Parathyroid adenoma (tissue), 2 donors: ENCODE results near the gene SLITRK3.

Source experiments
- H2AFZ ChIP-seq: fragments of 300-600 bp; sonication (generic); one replicate; pipeline ENCODE4 v1.7.0; 2017; ENCODE audit warnings: antibody characterized with exemption, mild to moderate bottlenecking
- H3K27ac ChIP-seq: fragments of 300-600 bp; sonication (generic); one replicate; pipeline ENCODE4 v1.7.0; 2017
- H3K27me3 ChIP-seq: fragments of 300-600 bp; sonication (generic); one replicate; pipeline ENCODE4 v1.7.0; 2017; ENCODE audit warnings: low read length; ENCODE audit not compliant: control insufficient read depth, insufficient read depth
- H3K36me3 ChIP-seq: fragments of 300-600 bp; sonication (generic); one replicate; pipeline ENCODE4 v1.7.0; 2017; ENCODE audit warnings: low read length; ENCODE audit not compliant: control insufficient read depth, insufficient read depth
- H3K4me1 ChIP-seq: fragments of 300-600 bp; sonication (generic); one replicate; pipeline ENCODE4 v1.7.0; 2017; ENCODE audit warnings: control low read depth
- H3K4me2 ChIP-seq: fragments of 300-600 bp; sonication (generic); one replicate; pipeline ENCODE4 v1.7.0; 2017; ENCODE audit warnings: low read length
- H3K4me3 ChIP-seq: fragments of 300-600 bp; sonication (generic); one replicate; pipeline ENCODE4 v1.7.0; 2017; ENCODE audit warnings: low read depth, low read length
- H3K79me2 ChIP-seq: fragments of 300-600 bp; sonication (generic); one replicate; pipeline ENCODE4 v1.7.0; 2017; ENCODE audit warnings: control low read depth
- H3K9ac ChIP-seq: fragments of 300-600 bp; sonication (generic); one replicate; pipeline ENCODE4 v1.7.0; 2017; ENCODE audit warnings: mild to moderate bottlenecking
- H3K9me3 ChIP-seq: fragments of 300-600 bp; sonication (generic); one replicate; pipeline ENCODE4 v1.7.0; 2017; ENCODE audit warnings: low read length; ENCODE audit not compliant: control insufficient read depth
- CTCF ChIP-seq: fragments of 300-600 bp; sonication (generic); IDR thresholded peaks from one replicate; pipeline ENCODE4 v1.7.0; 2017; ENCODE audit warnings: antibody characterized with exemption, mild to moderate bottlenecking
- donor health status: primary hyperparathyroidism.

The SLITRK3 gene

GRCh38 chr3:165217739-165218138, 21.6 kb upstream of the SLITRK3 start:
- Histone ChIP-seq H3K79me2 (no peaks in the 10 kb centered on the region), H3K27ac (no peak overlapping the region), H3K4me3 (no peak overlapping the region), H3K4me1 (no peaks in the 10 kb centered on the region), H3K36me3 (no peaks in the 10 kb centered on the region), H3K27me3 (no peaks in the 10 kb centered on the region), H3K9me3 (no peaks in the 10 kb centered on the region), H3K9ac (no peak overlapping the region), H2AFZ (no peak overlapping the region), H3K4me2 (no peak overlapping the region)
- no peak for TF ChIP-seq CTCF

- no peak for TF ChIP-seq CTCF
- Histone ChIP-seq H3K9me3 (no peaks in the 10 kb centered on the region), H3K9ac (no peak overlapping the region), H3K4me1 (no peaks in the 10 kb centered on the region), H3K27ac (no peak overlapping the region), H3K4me2 (no peak overlapping the region), H3K27me3 (no peaks in the 10 kb centered on the region), H3K79me2 (no peaks in the 10 kb centered on the region), H3K36me3 (no peaks in the 10 kb centered on the region), H3K4me3 (no peak overlapping the region), H2AFZ (no peak overlapping the region)
These were observed 16.4 kb upstream of the SLITRK3 start for GRCh38 chr3:165212580-165212979.

GRCh38 chr3:165211721-165212120, 15.5 kb upstream of the SLITRK3 start:
- Histone ChIP-seq H3K9ac (no peak overlapping the region), H3K27ac (no peak overlapping the region), H3K27me3 (no peaks in the 10 kb centered on the region), H3K4me3 (no peak overlapping the region), H2AFZ (no peak overlapping the region), H3K4me1 (no peaks in the 10 kb centered on the region), H3K9me3 (no peaks in the 10 kb centered on the region), H3K79me2 (no peaks in the 10 kb centered on the region), H3K4me2 (no peak overlapping the region), H3K36me3 (no peaks in the 10 kb centered on the region)
- no peak for TF ChIP-seq CTCF

GRCh38 chr3:165210727-165211126, 14.5 kb upstream of the SLITRK3 start:
- H3K79me2 ChIP-seq = no peaks in the 10 kb centered on the region
- no peak overlapping the region for H3K4me3 ChIP-seq
- no peaks in the 10 kb centered on the region for H3K27me3 ChIP-seq
- H2AFZ ChIP-seq = no peak overlapping the region
- H3K4me1 ChIP-seq = no peaks in the 10 kb centered on the region
- H3K36me3 ChIP-seq = no peaks in the 10 kb centered on the region
- H3K27ac ChIP-seq = no peak overlapping the region
- no peak for TF ChIP-seq CTCF
- H3K9ac ChIP-seq = no peak overlapping the region
- no peaks in the 10 kb centered on the region for H3K9me3 ChIP-seq
- no peak overlapping the region for H3K4me2 ChIP-seq

GRCh38 chr3:165210132-165210531, 13.9 kb upstream of the SLITRK3 start:
- H3K36me3 ChIP-seq = no peaks in the 10 kb centered on the region
- no peaks in the 10 kb centered on the region for H3K27me3 ChIP-seq
- H3K9me3 ChIP-seq = no peaks in the 10 kb centered on the region
- no peak for TF ChIP-seq CTCF
- H3K27ac ChIP-seq = no peak overlapping the region
- H3K4me3 ChIP-seq = no peak overlapping the region
- H3K9ac ChIP-seq = no peak overlapping the region
- no peak overlapping the region for H2AFZ ChIP-seq
- no peaks in the 10 kb centered on the region for H3K4me1 ChIP-seq
- no peaks in the 10 kb centered on the region for H3K79me2 ChIP-seq
- no peak overlapping the region for H3K4me2 ChIP-seq
